ENCODE results near the gene ADARB2.

ADARB2 gene

GRCh38 chr10:1393481-1393880 lies 343.8 kb downstream of the ADARB2 start:
- TF ChIP-seq CTCF (IDR thresholded peaks at IDR 0.05; ENCODE audit: low read depth, low read length) = no peak
- no peak overlapping the region for H3K4me3 ChIP-seq (ENCODE audit: low read depth, low read length)

GRCh38 chr10:1392127-1392526 lies 345.2 kb downstream of the ADARB2 start:
- no peak for TF ChIP-seq CTCF (IDR thresholded peaks at IDR 0.05; ENCODE audit: low read depth, low read length)
- no peak overlapping the region for H3K4me3 ChIP-seq (ENCODE audit: low read depth, low read length)

- TF ChIP-seq CTCF (IDR thresholded peaks at IDR 0.05; ENCODE audit: low read depth, low read length) = no peak
- no peak overlapping the region for H3K4me3 ChIP-seq (ENCODE audit: low read depth, low read length)
Measured at GRCh38 chr10:1390200-1390599, 347.1 kb downstream of the ADARB2 start.

- no peak overlapping the region for H3K4me3 ChIP-seq (ENCODE audit: low read depth, low read length)
- TF ChIP-seq CTCF (IDR thresholded peaks at IDR 0.05; ENCODE audit: low read depth, low read length) = no peak
Measured at GRCh38 chr10:1384026-1384425, 353.3 kb downstream of the ADARB2 start.

- no peak overlapping the region for H3K4me3 ChIP-seq (ENCODE audit: low read depth, low read length)
- no peak for TF ChIP-seq CTCF (IDR thresholded peaks at IDR 0.05; ENCODE audit: low read depth, low read length)
Measured at GRCh38 chr10:1382711-1383110, 354.6 kb downstream of the ADARB2 start.

- no peak overlapping the region for H3K4me3 ChIP-seq (ENCODE audit: low read depth, low read length)
- no peak for TF ChIP-seq CTCF (IDR thresholded peaks at IDR 0.05; ENCODE audit: low read depth, low read length)
Measured at GRCh38 chr10:1381339-1381738, 356.0 kb downstream of the ADARB2 start.

- TF ChIP-seq CTCF (IDR thresholded peaks at IDR 0.05; ENCODE audit: low read depth, low read length) = no peak
- H3K4me3 ChIP-seq (ENCODE audit: low read depth, low read length) = no peak overlapping the region
Measured at GRCh38 chr10:1380088-1380671, 357.1 kb downstream of the ADARB2 start.
